HepG2 (cell line): ENCODE data around the gene CDR2L.

Source experiments
- AGO2 ChIP-seq: fragments of 200-400 bp; formaldehyde crosslinking; optimal IDR thresholded peaks from 2 replicates; pipeline ENCODE3; 2017; ENCODE audit warnings: mild to moderate bottlenecking, low read depth, low read length, moderate library complexity
- SP2 ChIP-seq: sonication (generic); formaldehyde crosslinking; IDR thresholded peaks from 2 replicates; pipeline ENCODE4 v1.5.1; 2020; ENCODE audit warnings: mild to moderate bottlenecking, missing genetic modification reagents
- SP4 ChIP-seq: sonication (generic); formaldehyde crosslinking; IDR thresholded peaks from 2 replicates; pipeline ENCODE4 v1.8.1; 2023; ENCODE audit warnings: mild to moderate bottlenecking, missing genetic modification reagents
- ZBTB4 ChIP-seq: sonication (generic); formaldehyde crosslinking; IDR thresholded peaks from 2 replicates; pipeline ENCODE4 v1.4.0; 2020; ENCODE audit warnings: missing genetic modification reagents, mild to moderate bottlenecking, borderline replicate concordance
- ZNF124 ChIP-seq: sonication (generic); formaldehyde crosslinking; IDR thresholded peaks from 2 replicates; pipeline ENCODE4 v1.4.0; 2020; ENCODE audit warnings: missing genetic modification reagents
- TF ChIP-seq, protein P1 (sequence below): sonication (generic); formaldehyde crosslinking; IDR thresholded peaks from 2 replicates; pipeline ENCODE4 v1.5.0; 2020; ENCODE audit warnings: mild to moderate bottlenecking, missing genetic modification reagents, moderate library complexity

GRCh38 chr17:75006653-75007052, 19.2 kb downstream of the CDR2L start:
- TF ChIP-seq, protein P1, sequence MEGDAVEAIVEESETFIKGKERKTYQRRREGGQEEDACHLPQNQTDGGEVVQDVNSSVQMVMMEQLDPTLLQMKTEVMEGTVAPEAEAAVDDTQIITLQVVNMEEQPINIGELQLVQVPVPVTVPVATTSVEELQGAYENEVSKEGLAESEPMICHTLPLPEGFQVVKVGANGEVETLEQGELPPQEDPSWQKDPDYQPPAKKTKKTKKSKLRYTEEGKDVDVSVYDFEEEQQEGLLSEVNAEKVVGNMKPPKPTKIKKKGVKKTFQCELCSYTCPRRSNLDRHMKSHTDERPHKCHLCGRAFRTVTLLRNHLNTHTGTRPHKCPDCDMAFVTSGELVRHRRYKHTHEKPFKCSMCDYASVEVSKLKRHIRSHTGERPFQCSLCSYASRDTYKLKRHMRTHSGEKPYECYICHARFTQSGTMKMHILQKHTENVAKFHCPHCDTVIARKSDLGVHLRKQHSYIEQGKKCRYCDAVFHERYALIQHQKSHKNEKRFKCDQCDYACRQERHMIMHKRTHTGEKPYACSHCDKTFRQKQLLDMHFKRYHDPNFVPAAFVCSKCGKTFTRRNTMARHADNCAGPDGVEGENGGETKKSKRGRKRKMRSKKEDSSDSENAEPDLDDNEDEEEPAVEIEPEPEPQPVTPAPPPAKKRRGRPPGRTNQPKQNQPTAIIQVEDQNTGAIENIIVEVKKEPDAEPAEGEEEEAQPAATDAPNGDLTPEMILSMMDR (CRISPR knock-in tag) = peak; percentile 83
- no peak for TF ChIP-seq SP2 (CRISPR knock-in tag)
- TF ChIP-seq ZBTB4 = no peak
- TF ChIP-seq SP4 = no peak
- no peak for TF ChIP-seq AGO2
- no peak for TF ChIP-seq ZNF124
